ENCODE results near the gene VEGFB.
"Not testable (repeated sequence)": the region's sequence is repeated elsewhere in the genome, so short reads cannot be mapped to it uniquely, and the experiment has no call there.

VEGFB gene

GRCh38 chr11:64232182-64232966, 2.0 kb upstream of the VEGFB start:
- DNase-seq = no peak

DNA sequence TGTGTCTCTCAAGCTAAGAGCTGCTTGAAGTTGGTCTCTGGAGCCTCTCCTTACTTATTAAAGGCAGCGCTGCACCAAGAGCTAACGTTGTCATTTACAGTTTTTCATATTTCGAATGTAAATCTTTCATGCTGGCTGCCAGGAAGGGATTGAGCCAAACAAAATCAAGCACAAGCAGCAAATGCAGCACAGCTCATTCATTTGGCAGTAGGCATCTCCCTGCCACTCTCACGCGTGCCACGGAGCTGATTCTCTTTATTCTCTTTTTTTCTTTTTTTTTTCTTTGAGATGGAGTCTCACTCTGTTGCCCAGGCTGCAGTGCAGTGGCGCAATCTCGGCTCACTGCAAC, 1.4 kb upstream of the VEGFB start:
- DNase-seq = no peak

DNA sequence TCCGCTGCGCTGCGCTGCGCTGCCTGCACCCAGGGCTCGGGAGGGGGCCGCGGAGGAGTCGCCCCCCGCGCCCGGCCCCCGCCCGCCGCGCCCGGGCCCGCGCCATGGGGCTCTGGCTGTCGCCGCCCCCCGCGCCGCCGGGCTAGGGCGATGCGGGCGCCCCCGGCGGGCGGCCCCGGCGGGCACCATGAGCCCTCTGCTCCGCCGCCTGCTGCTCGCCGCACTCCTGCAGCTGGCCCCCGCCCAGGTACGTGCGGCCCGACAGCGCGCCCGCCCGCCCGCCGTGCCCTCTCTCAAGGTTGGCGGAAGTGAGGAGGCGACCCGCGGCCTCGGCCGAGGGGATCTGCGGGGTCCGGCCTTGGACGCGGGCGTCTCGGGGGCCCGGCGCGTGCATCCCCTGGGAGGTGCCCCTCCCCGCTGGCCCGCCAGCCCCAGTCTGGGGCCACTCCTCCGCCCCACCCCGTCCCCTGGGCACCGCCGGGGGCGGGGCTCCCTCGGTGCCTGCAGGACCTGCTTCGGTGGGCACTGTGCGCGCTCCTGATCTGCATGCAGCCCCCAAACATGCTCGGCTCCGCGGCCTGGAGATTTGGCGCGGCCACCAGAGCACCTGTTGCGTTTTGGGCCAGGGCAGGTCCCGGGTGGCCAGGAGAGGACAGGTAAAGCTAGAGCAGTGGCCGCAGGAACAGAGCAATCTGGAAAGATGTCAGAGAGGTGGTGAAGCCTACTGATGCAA, 429 bp downstream of the VEGFB start:
- DNase-seq = peak; percentile 65 to 77

DNA sequence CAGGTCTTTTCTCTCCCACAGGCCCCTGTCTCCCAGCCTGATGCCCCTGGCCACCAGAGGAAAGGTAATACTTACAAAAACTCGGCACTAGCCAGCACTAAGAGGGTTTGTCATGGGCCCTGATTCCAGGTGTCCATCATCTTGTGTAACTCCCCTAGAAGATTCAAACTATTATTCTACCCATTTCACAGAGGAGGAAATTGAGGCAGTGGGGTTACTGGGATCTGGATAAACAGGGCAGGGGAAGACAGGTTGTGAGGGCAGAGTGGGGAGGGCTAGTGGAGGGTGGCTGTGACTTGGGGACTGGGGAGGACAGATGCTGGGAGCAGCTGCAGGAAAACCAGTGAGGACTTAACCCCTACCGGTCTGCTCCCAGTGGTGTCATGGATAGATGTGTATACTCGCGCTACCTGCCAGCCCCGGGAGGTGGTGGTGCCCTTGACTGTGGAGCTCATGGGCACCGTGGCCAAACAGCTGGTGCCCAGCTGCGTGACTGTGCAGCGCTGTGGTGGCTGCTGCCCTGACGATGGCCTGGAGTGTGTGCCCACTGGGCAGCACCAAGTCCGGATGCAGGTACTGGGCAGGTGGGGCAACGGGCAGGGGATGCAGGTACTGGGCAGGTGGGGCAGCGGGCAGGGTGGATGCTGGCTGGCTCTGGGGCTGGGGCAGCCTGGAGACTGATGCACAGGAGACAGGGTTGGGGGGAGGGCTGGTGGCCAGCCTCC, 1.2 kb downstream of the VEGFB start:
- no peak for DNase-seq

GRCh38 chr11:64237484-64237951, 3.1 kb downstream of the VEGFB start:
- DNase-seq = no peak

GRCh38 chr11:64238076-64238475, 3.7 kb downstream of the VEGFB start:
- DNase-seq = no peak

GRCh38 chr11:64238999-64239398, 4.6 kb downstream of the VEGFB start:
- DNase-seq = no peak

DNA sequence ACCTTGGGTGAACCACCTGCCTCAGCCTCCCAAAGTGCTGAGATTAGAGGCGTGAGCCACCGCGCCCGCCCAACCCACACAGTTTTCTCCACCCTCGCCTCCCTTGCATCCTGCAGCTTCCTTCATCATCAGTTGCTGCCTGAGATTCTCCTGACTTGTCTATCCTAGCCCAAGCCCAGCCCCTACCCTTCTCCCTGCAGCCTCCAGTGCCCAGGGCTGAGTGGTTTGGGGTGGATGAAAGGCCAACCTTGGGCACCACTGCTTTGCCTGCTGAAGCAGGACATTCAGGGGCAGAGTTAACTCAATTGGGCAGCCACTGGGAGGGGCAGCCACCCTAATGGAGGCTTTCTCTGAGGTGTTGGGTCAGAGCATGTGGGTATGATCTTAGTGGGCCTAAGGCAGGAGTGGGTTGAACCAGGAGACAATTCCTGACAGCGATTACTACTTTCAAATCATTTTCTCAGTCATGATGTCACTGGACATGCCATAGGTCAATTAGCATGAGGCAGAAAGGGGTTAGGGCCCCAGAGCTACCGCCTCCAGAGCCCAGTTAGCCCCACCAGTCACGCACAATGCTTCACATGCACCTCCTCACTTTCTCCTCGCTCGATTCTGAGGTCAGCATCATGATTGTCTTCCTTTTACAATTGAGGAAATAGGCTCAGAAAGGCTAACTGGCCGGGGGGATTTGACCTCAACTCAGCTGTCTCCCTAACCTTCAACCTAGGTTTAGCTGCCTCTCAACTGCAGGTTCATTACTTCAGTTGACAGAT, 5.5 kb downstream of the VEGFB start:
- DNase-seq = no peak

DNA sequence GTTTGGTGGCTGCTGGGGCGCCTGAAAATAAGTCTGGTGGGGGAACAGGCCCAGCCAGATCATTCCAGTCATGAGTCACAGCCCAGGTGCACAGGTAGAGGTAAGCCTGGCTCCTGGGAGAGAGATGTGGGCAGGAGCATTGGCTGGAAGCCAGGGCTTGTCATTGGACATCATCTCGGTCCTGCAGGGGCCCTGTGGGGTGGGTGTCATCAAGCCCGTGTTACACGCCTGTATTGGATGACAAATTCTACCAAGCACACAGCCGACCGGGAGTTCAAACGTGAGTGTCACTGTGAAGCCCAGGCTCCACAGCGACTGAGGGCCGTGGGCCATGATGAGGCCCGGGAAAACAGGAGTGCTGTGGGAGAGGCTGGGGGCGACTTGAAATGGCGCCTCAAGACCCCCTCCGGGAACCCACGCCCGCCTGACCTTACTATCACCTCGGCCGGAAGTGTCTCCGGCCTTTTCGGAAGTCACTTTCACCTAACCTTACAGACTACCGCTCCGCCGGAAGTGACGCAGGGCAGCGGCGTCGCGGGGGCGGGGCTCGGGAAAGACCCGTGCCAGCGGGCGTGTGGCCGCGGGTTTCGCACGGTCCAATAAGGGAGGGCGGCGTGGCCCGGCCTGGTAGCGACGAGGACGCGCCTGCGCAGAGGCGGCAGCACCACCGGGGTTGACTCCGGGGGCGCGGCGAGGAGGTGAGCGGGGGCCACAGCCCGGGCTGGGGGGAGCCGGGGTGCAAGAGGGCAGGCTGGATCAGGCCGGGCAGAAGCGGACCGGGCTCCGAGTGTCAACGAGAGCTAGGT, 6.3 kb downstream of the VEGFB start, which contains the start of gene FKBP2:
FKBP2 (plus strand) TSS at position 661 of the 806 bp plus-strand sequence. CDS start 1,293 bp downstream, outside the sequence.
- DNase-seq = peak; percentile 98 to 99

DNA sequence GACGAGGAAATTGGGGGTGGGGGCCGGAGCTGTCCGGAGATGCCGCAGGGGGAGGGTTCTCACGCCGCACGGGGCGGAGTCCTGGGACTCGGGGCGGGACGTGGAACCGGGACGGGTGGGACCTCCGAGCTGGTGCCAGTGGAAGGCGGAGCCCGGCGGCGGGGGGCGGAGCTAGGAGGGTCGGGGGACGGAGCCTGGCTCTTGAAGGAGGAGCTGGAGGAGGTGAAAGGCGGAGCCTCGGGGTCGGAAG, 6.8 kb downstream of the VEGFB start:
- peak; percentile 100 for DNase-seq

- no peak for DNase-seq
Observed at GRCh38 chr11:64241491-64242374, 7.3 kb downstream of the VEGFB start.

- DNase-seq = no peak
Observed at GRCh38 chr11:64243236-64243854, 9.0 kb downstream of the VEGFB start.

DNA sequence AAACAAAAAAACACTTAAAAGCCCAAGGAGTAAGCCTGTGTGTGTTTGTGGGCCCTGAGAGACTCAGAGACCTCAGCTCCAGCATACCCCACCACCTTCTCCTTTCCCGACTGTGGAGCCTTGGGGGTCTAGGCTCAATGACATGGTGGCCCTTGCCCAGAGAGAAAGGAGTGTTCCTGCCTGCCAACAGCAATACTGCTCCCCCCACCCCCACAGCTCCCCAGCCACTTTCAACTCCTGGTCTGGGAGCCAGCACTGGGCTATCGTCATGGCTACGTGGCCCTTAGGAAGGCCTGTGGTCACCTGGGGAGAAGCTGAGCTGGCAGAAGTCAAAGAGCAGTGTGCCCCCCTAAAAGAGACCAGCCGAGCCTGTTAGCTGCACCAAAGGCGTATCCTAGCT, 9.7 kb downstream of the VEGFB start:
- no peak for DNase-seq

DNA sequence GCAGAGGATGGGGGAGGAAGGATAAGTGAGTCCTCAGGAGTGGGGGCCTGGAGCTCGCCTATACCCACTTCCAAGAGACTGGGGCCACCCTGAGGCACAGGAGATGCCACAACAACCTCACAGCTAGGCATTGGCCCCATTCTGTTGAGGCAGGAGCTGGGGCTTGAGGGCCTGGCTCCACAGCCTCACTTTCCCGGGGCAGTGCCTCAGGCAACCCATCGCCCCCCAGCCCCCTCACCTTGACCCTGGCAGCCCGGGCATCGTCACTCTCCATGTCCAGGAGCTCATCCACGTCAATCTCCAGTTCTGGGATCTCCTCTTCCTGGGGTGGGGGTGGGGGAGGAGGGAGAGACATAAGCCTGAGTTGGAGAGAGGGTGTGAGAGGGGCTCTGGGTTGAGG, 10.6 kb downstream of the VEGFB start:
- DNase-seq = no peak

DNA sequence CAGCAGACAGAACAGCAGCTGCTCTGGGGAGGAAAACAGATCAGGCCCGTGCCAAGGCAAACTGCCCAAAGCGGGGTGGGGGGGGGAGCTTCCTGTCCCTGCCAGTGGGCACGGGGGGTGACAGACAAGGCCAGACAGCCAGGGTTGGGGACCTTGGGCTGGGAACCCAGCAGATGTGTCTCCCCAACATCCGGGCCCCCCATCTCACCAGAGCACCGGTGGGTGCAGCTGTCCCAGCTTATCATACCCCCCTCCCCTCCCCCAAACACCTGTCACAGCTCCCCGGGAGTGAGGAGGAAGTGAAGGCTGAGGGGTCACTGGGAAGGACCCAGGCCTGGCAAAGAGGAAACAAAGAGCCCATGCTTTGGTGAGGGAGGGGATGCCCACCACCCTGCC, 11.0 kb downstream of the VEGFB start:
- no peak for DNase-seq

- peak; percentile 85 to 88 for DNase-seq
Observed at GRCh38 chr11:64245797-64246620, 11.6 kb downstream of the VEGFB start.

DNA sequence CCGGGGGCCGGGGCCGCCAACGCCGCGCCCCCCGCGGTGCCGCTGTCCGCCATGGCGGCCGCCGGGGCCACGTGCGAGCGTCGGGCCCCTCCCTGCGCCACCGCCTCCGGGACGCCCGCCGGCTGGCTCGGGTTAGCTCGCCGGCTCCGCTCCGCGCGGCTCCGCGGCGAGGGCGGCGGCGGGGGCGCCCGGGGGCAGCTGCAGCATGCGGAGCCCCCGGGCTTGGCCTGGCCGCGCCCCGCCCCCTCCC, 12.2 kb downstream of the VEGFB start:
- not testable (repeated sequence) for DNase-seq

DNA sequence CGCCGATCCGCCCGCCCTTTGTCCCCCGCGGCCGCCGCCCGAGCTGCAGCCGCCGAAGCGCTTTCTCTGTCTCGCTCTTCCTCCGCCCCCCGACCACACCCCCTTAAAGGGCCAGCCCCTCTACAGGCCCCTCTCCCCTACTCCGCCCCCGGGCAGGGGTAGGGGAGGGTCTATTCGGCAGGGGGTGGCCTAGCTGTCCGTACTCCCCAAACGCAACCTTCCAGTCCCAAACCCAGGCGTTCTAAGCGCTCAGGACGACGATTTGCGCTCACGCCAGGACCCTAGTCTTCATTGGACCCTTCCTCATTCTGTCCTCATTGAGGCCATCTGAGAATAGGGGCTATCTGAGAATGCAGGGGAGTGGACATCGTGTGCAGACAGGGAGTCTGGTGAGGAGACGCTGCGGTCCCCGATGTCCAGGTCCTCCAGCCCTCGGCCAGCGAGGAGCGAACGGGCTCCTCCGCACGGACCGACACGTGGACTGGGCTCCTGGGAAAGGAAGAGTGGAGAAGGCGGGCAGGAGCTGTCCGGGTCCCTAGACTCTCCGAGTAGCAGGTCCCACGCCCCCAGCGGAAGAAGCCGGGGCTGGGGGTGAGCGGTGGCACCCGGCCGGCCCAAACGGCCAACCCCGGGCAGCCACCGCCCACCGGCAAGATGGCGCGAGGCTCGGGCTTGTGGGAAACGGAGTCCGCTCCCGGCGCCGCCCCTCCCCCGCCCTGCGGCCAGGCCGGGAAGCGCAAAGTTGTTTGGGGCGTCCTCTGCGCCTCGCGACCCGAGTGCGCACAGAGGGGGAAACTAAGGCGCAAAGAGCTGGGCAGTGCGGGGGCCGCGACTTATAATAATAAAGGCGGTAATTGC, 12.7 kb downstream of the VEGFB start, which contains the start of gene PPP1R14B:
PPP1R14B (minus strand) TSS at position 73 of the 858 bp plus-strand sequence. CDS start 270 bp downstream, outside the sequence.
- peak; percentile 87 to 89 for DNase-seq
